NCI-H345 treated with DMSO at 0.1 percent for 48 hours (cell line): Measurements from ENCODE around the gene SELENON.

Source experiments
- DNase-seq: peaks from one replicate; lab custom pipeline; 2025; ENCODE audit not compliant: unreplicated experiment; lab: John Stamatoyannopoulos, UW

SELENON gene

GRCh38 chr1:25799935-25800702, at the start of gene SELENON:
TSS of gene SELENON (plus strand) at chr1:25800193. CDS start at chr1:25800231, 38 bp downstream.
- DNase-seq: no peak

- no peak for DNase-seq
Measured at GRCh38 chr1:25750923-25751605, 48.9 kb upstream of the SELENON start.

GRCh38 chr1:25754470-25755181, 45.4 kb upstream of the SELENON start:
- peak; percentile 63 for DNase-seq

DNA sequence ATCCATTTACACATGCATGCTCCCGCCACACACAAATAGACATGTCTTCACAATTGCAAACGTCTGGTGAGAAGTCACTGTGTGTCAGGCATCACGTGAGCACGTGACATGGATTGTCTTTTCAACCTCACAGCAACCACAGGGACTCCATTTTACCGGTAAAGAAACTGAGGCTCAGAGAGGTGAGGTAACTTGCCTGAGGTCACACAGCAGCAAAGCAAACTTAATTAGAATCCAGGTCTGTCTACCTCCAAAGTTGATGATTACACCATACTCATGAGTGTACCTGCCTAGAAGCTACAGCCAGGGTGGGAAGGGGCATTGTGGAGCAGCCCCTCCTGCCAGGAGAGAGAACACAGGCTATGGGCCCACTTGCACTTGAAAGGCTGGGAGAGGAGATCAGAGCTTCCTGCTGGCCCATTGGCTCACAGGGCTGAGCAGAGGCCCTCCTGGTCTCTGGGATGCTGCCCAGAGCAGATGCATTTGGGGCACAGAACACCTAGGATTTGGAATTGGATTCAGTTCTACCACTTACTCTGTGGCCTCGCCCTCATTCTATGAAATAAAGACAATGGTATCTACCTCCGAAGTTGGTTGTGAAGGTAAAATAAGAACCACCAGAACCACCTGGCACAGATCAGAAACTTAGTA, 44.4 kb upstream of the SELENON start:
- DNase-seq: no peak

- no peak for DNase-seq
Measured at GRCh38 chr1:25756215-25756614, 43.8 kb upstream of the SELENON start.

- DNase-seq: no peak
Measured at GRCh38 chr1:25757151-25757845, 42.7 kb upstream of the SELENON start.

- no peak for DNase-seq
Measured at GRCh38 chr1:25757846-25758185, 42.2 kb upstream of the SELENON start.

DNA sequence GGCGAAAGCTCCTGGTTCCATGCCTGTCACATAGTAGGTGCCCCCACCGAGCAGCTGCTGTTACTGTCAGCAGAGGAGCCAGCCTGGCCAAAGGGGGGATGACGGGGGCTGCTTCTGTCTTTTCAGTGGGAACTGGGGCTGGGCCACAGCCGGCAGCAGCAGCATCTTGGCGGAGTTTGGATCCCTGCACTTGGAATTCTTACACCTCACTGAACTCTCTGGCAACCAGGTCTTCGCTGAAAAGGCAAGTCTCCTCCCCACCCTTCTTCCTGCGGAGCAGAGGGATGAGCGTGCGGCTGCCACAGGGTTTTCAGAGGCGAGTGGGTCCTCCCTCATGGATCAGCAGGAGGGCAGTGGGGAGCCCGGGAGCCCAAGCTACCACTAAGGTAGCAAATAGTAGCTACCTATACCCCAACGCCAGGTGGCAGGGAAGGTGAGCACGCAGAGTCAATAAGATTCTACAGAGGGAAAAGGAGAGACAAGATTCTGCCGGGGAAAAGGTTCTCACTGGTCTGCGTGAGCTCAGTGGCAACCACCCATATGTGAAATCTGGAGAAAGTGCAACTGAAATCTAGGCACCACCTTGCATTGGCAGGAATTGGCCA, 41.4 kb upstream of the SELENON start:
- DNase-seq: no peak

DNA sequence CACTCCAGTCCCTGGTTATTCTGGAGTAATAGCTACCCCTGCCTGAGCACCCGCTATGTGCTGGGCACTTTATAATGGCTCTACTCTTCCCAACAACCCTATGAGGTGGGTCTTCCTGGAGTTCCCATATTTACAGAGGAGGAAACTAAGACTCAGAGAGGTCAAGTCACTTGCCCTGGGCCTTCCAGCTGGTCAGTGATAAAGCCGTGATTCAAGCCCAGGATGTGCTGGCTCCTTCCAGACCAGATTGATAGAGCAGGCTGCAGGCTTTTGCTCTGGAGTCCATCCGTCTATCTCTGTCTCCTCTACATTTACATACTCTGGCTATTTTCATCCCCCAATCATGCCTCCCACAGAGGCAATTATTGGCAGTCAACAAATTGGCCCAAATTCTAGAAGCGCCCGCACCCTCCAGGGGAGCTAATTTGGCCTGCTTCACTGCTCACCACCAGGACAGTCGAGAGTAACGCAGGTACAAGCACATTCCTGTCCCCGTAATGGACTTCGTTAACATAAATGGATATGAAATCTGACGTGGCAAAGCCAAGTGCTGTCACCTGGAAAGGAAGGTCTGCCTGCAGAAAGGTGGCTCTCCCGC, 39.8 kb upstream of the SELENON start:
- DNase-seq: no peak

- no peak for DNase-seq
Measured at GRCh38 chr1:25760871-25761270, 39.1 kb upstream of the SELENON start.

DNA sequence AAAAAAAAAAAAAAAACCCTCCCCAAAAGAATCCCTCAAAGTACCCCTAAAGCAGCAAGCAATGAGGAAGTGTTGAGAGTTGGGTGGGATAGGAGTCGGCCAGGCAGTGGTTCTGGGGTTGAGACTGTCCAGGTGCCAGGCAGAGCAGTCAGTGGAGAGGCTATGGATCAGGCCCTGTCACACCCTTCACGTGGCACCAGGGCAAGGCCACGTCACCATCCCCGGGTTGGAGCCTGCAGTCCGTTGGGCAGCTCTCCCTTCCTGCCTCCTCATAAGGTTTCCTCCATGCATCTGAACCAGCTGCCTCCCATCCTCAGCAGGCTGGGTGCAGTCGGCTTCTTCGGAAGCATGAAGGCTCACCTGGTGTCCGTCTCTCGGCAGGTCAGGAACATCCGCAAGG, 36.5 kb upstream of the SELENON start:
- DNase-seq: no peak

DNA sequence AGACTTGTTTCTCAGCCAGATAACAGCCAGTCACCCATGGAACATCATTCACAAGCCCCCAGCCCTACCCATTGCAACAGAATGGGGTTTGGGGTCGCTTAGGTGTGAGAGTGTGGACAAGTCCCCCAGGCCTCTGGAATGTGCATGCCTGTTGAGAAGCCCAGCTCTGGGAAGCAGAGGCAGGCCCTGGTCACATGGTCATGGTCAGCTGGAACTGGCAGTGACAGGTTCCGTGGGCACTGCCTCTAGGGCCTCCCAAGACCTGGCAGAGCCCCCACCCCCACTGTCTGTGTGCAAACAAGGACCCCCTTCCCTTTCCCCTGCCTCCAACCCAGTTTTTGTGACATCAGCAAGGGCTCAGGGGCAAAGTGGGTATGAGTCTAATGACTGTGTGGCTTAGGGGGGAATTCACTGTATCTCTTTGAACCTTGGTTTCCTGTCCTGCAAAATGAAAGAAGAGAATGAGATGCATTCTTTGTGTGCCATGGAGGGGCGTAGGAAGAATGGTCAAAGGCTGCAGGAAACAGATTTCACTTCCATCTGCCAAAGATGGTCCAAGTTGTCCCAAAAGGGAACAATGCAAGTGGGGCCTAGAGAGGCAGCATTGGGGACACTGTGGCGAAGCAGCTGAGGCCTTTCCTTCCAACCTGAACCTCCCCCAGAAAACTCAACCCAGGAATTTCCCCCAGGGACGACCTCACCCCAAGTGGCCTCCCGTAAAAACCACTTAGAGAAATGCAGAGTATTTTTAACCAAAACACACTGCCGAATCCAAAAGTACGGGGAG, 34.7 kb upstream of the SELENON start:
- no peak for DNase-seq

DNA sequence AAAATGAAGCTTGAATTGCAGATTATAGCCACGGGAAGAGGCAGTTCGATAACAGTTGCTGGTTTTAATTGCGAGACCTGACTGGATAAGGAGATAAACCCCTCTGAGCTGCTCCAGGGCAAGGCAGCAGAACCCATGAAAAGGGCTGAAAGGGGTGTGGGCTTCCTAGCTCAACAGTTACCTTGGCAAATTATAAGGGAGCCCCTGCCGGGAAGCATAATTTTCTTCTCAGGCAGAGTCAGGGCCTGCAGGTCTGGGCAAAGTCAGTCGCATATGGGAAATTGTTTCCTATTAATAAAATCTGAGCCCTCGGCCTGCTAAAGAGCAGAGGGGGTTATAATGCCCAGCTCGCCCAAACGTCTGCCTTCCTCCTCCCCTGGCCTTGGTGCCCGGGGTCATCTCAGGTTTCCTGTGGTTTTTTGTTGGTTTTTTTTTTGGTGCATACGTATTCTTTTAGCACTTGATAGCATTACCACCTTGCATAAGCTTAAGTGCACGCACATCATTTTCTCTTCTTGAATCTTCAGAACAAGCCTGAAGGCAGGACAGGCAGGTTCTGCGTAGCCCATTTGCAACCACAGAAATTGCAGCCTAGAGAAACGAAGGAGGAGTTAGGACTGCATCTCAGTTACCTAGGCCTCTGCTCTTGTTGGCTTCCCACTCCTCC, 33.9 kb upstream of the SELENON start:
- DNase-seq: no peak

DNA sequence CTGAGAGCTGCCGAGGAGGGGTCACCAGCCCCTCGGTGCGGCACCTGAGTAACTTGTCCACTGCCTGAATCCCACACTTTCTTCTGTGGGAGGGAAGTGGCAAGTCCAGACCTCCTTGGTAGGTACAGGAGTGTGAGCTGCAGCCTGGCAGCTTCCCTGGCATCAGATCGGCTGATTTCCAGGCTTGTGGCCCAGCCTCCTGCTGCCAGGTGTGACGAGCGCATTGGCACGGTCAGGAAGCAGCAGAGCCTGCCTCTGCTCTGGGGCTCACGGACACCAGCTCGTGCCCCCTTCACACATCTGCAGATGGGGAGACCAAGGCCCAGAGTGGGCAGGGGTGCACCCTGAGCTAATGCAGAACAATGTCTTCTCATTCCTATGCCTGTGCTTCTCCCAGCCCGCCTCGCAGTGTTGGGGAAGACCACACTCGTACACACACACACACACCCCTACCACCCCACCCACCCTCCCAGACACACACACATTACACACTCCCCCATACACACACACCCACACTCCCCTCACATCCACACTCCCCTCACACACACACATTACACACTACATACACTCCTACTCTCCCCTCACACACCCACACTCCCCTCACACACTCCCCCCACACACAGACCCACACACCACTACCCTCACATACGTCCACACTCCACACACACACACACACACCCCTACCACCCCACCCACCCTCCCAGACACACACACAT, 33.1 kb upstream of the SELENON start:
- DNase-seq: no peak

DNA sequence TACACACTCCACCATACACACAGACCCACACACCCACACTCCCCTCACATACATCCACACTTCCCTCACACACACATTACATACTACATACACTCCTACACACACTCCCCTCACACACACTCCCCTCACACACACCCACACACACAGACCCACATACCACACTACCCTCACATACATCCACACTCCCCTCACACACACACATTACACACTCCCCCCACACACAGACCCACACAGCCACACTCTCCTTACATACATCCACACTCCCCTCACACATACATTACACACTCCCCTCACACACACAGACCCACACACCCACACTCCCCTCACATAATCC, 32.6 kb upstream of the SELENON start:
- no peak for DNase-seq

DNA sequence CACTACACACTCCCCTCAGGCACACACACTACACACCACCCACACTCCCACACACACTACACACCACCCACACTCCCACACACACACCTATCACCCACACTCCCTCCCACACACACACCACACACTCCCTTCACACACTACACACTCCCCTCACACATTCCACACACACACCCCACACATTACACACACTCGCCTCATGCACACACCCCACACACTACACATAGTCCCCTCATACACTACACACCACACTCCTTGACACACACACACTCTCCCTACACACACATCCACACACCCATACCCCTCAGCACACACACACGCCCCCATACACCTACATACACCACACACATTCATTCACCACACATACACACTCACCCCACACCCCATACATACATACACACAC, 31.0 kb upstream of the SELENON start:
- no peak for DNase-seq

GRCh38 chr1:25769625-25770383, 30.2 kb upstream of the SELENON start:
- DNase-seq: no peak
